Stimulated activated CD4-positive, alpha-beta T cell treated with anti-CD3 and anti-CD28 coated beads, Interleukin-12 subunit alpha, Interleukin-12 subunit beta, amount 100 ng/mL, for 24 hours (primary cell): ENCODE data around the gene SERBP1.

Source experiments
- DNase-seq, 2 experiments: peaks; one replicate each; pipeline ENCODE4 v3.0.0-alpha.2; 2020; ENCODE audit warnings: low read depth in 2 of 2

SERBP1 gene

GRCh38 chr1:67407498-67407897 is 22.7 kb downstream of the SERBP1 start:
- DNase-seq: no peak

DNA sequence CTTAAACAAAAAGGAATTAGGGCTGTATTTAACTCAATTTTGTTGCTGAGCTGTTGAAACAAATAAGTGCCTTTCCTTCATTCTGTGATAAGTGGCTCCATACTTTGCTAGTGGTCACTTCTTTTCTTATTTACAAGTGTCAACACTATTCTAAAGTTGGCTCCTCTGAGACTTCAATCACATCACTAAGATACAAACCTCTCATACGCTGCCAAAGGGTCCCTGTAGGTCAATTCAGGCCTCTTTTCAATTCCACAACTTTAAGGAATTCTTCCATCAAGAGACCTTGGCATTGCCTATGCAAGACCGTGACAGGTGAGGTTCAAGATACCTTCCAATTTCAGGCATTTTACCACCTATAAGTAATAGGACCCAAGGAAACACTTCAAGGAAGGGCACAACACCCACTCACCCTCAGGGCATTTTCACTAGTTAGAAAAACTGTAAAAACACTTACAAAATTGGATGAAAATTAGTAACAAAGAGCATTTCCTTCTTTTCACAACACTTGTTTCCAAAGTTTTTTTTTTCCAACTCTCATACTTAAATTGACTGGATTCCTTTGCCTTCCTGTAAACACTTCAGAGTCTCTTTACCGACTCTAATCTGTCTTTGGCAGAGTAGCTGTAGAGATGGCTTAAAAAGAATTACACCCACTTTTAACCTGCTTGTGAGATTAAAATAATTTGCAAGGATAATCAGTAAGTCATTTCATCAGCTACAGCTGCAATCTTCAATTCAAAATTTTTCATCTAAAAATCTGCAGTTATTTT is 24.5 kb downstream of the SERBP1 start:
- no peak for DNase-seq

GRCh38 chr1:67404212-67404620 is 26.0 kb downstream of the SERBP1 start:
- no peak for DNase-seq

GRCh38 chr1:67401443-67401842 is 28.8 kb downstream of the SERBP1 start:
- no peak for DNase-seq

- DNase-seq: peak; percentile 37 to 55
Observed at GRCh38 chr1:67400029-67400786, 30.0 kb downstream of the SERBP1 start.

DNA sequence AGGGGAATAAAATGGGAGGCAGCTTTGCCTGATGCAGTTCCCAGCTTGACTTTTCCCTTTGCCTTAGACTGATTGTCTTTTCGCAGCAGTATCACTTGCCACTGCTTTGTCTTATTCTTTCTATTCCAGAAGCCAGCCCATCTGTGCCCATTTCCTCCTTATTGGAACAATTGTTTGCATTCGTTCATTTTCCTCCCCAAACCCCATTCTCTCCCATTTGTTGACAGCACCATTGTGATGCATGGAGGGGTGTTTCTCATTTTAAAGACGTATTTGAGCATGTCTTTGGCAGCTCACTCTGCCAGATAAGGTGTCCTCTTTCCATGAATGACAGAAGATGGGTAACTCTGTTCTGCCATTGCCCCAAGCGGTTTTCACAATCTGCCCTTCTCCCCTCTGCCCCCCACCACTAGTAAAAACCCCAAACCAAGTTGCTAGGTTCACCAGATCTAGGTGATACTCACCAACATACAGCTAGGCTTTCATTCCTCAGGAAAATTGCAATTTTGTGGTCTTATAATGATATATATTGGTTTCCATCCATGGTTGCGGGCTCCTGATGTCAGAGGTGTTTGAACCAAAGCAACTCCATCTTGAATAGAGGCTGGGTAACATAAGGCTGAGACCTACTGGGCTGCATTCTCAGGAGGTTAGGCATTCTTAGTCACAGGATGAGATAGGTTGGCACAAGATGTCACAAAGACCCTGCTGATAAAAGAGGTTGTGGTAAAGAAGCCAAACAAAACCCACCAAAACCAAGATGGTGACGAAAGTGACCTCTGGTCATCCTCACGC is 30.8 kb downstream of the SERBP1 start:
- no peak for DNase-seq

GRCh38 chr1:67394548-67394947 is 35.7 kb downstream of the SERBP1 start:
- no peak for DNase-seq

- no peak for DNase-seq
Observed at GRCh38 chr1:67393737-67394136, 36.5 kb downstream of the SERBP1 start.

GRCh38 chr1:67393240-67393639 is 37.0 kb downstream of the SERBP1 start:
- DNase-seq: no peak

GRCh38 chr1:67390041-67390887 is 39.9 kb downstream of the SERBP1 start:
- DNase-seq: no peak

- no peak for DNase-seq
Observed at GRCh38 chr1:67383999-67384638, 46.1 kb downstream of the SERBP1 start.

DNA sequence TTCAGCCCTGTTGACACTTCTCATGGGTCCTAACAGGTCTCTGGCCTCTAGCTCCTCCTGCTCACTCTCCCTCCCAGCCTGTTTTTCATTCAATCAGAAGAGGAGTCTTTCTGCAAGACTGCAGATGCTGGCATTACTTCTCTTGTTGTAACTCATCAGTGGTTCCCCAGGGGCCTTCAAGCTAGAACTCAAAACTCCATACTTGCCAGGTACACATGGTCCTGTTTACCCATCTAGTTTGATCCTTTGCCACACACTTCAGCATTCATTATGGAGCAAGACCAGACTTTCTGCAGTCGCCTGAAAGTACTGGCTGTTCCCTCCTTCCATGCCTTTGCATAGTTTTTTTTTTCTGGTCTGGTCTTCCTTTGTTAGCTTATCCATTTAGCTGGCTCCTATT is 47.9 kb downstream of the SERBP1 start:
- DNase-seq: no peak

GRCh38 chr1:67381154-67381553 is 49.0 kb downstream of the SERBP1 start:
- DNase-seq: no peak

- DNase-seq: no peak
Observed at GRCh38 chr1:67377253-67377652, 52.9 kb downstream of the SERBP1 start.

DNA sequence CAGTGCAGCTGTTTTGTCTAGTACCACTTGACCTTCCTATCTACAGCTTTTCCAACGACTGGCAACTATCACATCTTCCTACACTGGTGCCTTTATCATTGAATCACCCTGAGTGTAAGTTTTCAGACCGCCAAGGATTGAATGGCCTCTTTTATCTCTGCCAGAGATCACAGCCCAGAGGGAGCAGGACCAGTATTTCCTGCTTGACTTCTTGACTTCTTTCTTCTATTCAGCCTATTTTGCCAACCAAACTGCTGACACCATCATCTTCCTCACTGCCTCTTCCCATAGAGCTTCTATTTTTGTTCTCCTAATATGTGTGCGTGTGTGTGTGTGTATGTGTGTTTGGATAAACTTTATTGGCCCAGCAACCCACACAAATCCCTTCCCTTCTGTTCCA is 53.8 kb downstream of the SERBP1 start:
- no peak for DNase-seq

GRCh38 chr1:67372898-67373297 is 57.3 kb downstream of the SERBP1 start:
- no peak for DNase-seq

DNA sequence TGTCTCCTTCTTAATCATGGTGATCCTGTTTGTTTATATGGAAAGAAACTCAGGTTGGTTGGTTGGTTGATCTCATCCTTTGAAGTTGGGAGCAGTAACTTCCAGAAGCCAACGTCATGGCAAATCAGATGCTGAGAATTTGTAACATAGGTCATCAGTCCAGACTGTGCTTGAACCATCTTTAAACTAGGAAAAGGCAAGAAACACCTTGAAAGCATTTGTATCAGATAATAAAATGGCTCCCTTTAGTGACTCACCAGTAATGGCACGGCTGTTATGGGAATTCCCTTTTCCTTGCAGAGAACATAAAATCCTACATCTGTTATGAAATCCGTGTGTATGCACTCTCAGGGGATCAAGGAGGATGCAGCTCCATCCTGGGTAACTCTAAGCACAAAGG is 58.1 kb downstream of the SERBP1 start:
- no peak for DNase-seq

- DNase-seq: no peak
Observed at GRCh38 chr1:67371681-67372080, 58.5 kb downstream of the SERBP1 start.

- no peak for DNase-seq
Observed at GRCh38 chr1:67371043-67371442, 59.2 kb downstream of the SERBP1 start.

DNA sequence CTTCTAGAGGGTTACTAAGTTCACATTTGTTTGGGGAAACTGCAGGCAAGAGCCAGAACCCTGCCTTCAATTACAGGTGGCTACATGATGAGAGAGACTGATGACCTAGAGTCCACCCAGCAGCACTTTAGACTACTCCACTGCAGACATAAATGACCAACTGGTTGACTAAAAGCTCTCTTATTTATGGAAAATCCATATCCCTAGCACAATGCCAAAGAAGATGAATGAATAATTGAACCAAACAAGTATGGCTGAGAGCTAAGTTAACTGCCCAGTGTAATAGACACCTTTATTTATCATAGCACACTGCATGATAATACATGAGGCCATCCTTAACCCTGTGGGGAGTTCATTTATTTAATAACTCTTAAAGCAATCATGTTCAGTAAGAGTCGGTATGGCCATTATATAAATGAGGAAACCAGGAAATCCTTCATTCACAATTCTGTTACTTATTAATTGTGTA is 62.1 kb downstream of the SERBP1 start:
- DNase-seq: no peak
